H1 (cell line): Measurements from ENCODE around the gene IL17RA. TPM values are rescaled to one million over a fixed set of nuclear protein-coding genes. Genes with fewer than 3 reads are reported as not detected.

Experiments
- CTCF ChIA-PET: fragments of 300-600 bp; sonication (Branson Sonifier 250); formaldehyde crosslinking; loops from one replicate; lab custom pipeline; 2021; ENCODE audit not compliant: partially characterized antibody; lab: Charles Lee
- POLR2A ChIA-PET: fragments of 300-600 bp; sonication (Branson Sonifier 250); formaldehyde crosslinking; loops from one replicate; lab custom pipeline; 2021; ENCODE audit warnings: inconsistent platforms; ENCODE audit not compliant: partially characterized antibody; lab: Charles Lee
- DNase-seq, 2 experiments: peaks; one replicate each; pipeline versions ENCODE4 v3.0.0 to v3.0.0-alpha.2; 2010 to 2022; ENCODE audit warnings: low spot score in 2 of 2, low read depth in 1 of 2, mixed read lengths in 1 of 2
- FAIRE-seq: peaks from 2 replicates; lab custom pipeline; 2011; peaks lifted over from hg19 to GRCh38; lab: Jason Lieb, UNC
- H2AFZ ChIP-seq: 2 replicates; pipeline ENCODE4 v1.8.1; 2012; ENCODE audit warnings: low read length, inconsistent platforms
- H2AK5ac ChIP-seq: 2 replicates; pipeline ENCODE4 v1.6.1; 2013; ENCODE audit warnings: low read depth, low read length
- H2BK120ac ChIP-seq: replicated peaks from 2 replicates; pipeline ENCODE3; 2013; ENCODE audit warnings: low read depth, low read length, inconsistent platforms
- H2BK12ac ChIP-seq: 2 replicates; pipeline ENCODE4 v1.6.1; 2013; ENCODE audit warnings: low read depth, low read length
- H2BK15ac ChIP-seq: 2 replicates; pipeline ENCODE4 v1.6.1; 2013; ENCODE audit warnings: low read length
- H2BK20ac ChIP-seq: 2 replicates; pipeline ENCODE4 v1.6.1; 2013; ENCODE audit warnings: low read length
- H2BK5ac ChIP-seq: 2 replicates; pipeline ENCODE4 v1.6.1; 2013; ENCODE audit warnings: low read depth, low read length
- H3K14ac ChIP-seq: 2 replicates; pipeline ENCODE4 v1.6.1; 2013; ENCODE audit warnings: inconsistent platforms; ENCODE audit not compliant: insufficient read length
- H3K18ac ChIP-seq: 2 replicates; pipeline ENCODE4 v1.6.1; 2013; ENCODE audit warnings: low read length; ENCODE audit errors: extremely low read depth
- H3K23ac ChIP-seq: 2 replicates; pipeline ENCODE4 v1.6.1; 2013; ENCODE audit warnings: inconsistent platforms; ENCODE audit not compliant: insufficient read length
- H3K23me2 ChIP-seq: 2 replicates; pipeline ENCODE4 v1.6.1; 2013; ENCODE audit warnings: low read depth, low read length
- H3K27ac ChIP-seq: 2 replicates; pipeline ENCODE4 v1.6.1; 2011; ENCODE audit warnings: low read depth, low read length, inconsistent platforms
- H3K27me3 ChIP-seq, 4 experiments: replicated peaks in 1 of 4; 1 replicate in 1 of 4; 2 replicates in 3 of 4; pipeline versions ENCODE4 v1.6.1 to v1.8.1; 2011 to 2013; ENCODE audit warnings: low read length in 3 of 4, mild to moderate bottlenecking in 3 of 4, inconsistent platforms in 2 of 4, mixed read lengths in 2 of 4, moderate library complexity in 1 of 4; ENCODE audit not compliant: control insufficient read depth in 3 of 4, insufficient read depth in 3 of 4; ENCODE audit errors: extremely low read depth in 1 of 4
- H3K36me3 ChIP-seq, 4 experiments: 2 replicates each; pipeline versions ENCODE4 v1.6.1 to v1.8.1; 2011 to 2013; ENCODE audit warnings: mild to moderate bottlenecking in 4 of 4, low read length in 3 of 4, moderate library complexity in 2 of 4, control low read depth in 1 of 4, inconsistent platforms in 1 of 4; ENCODE audit not compliant: insufficient read depth in 4 of 4, control insufficient read depth in 2 of 4
- H3K4ac ChIP-seq: replicated peaks from 2 replicates; pipeline ENCODE3; 2013; ENCODE audit warnings: low read length, low read depth, mixed read lengths, inconsistent platforms; ENCODE audit not compliant: insufficient read length
- H3K4me1 ChIP-seq, 4 experiments: replicated peaks in 1 of 4; 1 replicate in 1 of 4; 2 replicates in 3 of 4; pipeline versions ENCODE4 v1.6.1 to v1.8.1; 2011 to 2013; ENCODE audit warnings: low read length in 3 of 4, inconsistent platforms in 2 of 4, mixed read lengths in 1 of 4; ENCODE audit not compliant: insufficient read depth in 4 of 4, control insufficient read depth in 3 of 4
- H3K4me2 ChIP-seq, 2 experiments: 2 replicates each; pipeline versions ENCODE4 v1.6.1 to v1.8.1; 2011 to 2013; ENCODE audit warnings: low read depth in 2 of 2, low read length in 2 of 2, control low read depth in 1 of 2, inconsistent platforms in 1 of 2, mild to moderate bottlenecking in 1 of 2; ENCODE audit not compliant: insufficient read depth in 1 of 2
- H3K4me3 ChIP-seq, 4 experiments: fragments of 200-600, 300-600 bp in 1 of 4; sonication (generic), shearing (Covaris generic), sonication (Bioruptor Twin) in 1 of 4; 2 replicates each; pipeline versions ENCODE4 v1.5.1 to v1.8.1; 2011 to 2016; ENCODE audit warnings: low read length in 4 of 4, low read depth in 3 of 4, control low read depth in 2 of 4, inconsistent platforms in 2 of 4, mild to moderate bottlenecking in 2 of 4, mixed read lengths in 1 of 4, moderate library complexity in 1 of 4; ENCODE audit not compliant: insufficient read depth in 2 of 4; ENCODE audit errors: extremely low read depth in 1 of 4
- H3K56ac ChIP-seq: replicated peaks from 2 replicates; pipeline ENCODE3; 2013; ENCODE audit warnings: low read depth, mild to moderate bottlenecking, mixed read lengths, low read length, inconsistent platforms; ENCODE audit not compliant: insufficient read length
- H3K79me1 ChIP-seq: 2 replicates; pipeline ENCODE4 v1.6.1; 2013; ENCODE audit warnings: low read depth, low read length, control low read depth
- H3K79me2 ChIP-seq, 2 experiments: 2 replicates each; pipeline versions ENCODE4 v1.6.1 to v1.8.1; 2012 to 2013; ENCODE audit warnings: low read length in 2 of 2, mild to moderate bottlenecking in 2 of 2, inconsistent platforms in 1 of 2; ENCODE audit not compliant: insufficient read depth in 2 of 2, control insufficient read depth in 1 of 2
- H3K9ac ChIP-seq, 4 experiments: replicated peaks in 1 of 4; 1 replicate in 1 of 4; 2 replicates in 3 of 4; pipeline versions ENCODE4 v1.6.1 to v1.8.1; 2011 to 2013; ENCODE audit warnings: low read depth in 3 of 4, low read length in 3 of 4, control low read depth in 2 of 4, mild to moderate bottlenecking in 2 of 4, moderate library complexity in 2 of 4, inconsistent platforms in 1 of 4; ENCODE audit errors: extremely low read depth in 1 of 4
- H3K9me3 ChIP-seq, 2 experiments: 2 replicates each; pipeline versions ENCODE4 v1.6.1 to v1.8.1; 2012 to 2013; ENCODE audit warnings: mild to moderate bottlenecking in 2 of 2, moderate library complexity in 2 of 2, control low read depth in 1 of 2, inconsistent platforms in 1 of 2, low read depth in 1 of 2, low read length in 1 of 2, mixed read lengths in 1 of 2; ENCODE audit not compliant: insufficient read depth in 2 of 2
- H4K20me1 ChIP-seq, 2 experiments: replicated peaks in 1 of 2; 2 replicates each; pipeline versions ENCODE3 to v1.8.1; 2011 to 2013; ENCODE audit warnings: inconsistent platforms in 2 of 2, low read length in 2 of 2, mild to moderate bottlenecking in 1 of 2; ENCODE audit not compliant: insufficient read depth in 2 of 2, control insufficient read depth in 1 of 2
- H4K5ac ChIP-seq: 2 replicates; pipeline ENCODE4 v1.6.1; 2013; ENCODE audit warnings: low read length, low read depth, mixed read lengths, inconsistent platforms; ENCODE audit not compliant: insufficient read length
- H4K8ac ChIP-seq: 2 replicates; pipeline ENCODE4 v1.8.0; 2013; ENCODE audit warnings: mild to moderate bottlenecking, moderate library complexity, low read length, inconsistent platforms; ENCODE audit not compliant: insufficient read depth; ENCODE audit errors: extremely low read depth
- H4K91ac ChIP-seq: replicated peaks from 2 replicates; pipeline ENCODE3; 2013; ENCODE audit warnings: low read length, mixed read lengths, inconsistent platforms; ENCODE audit not compliant: insufficient read length
- ASH2L ChIP-seq: fragments of 200-600, 300-600 bp; sonication (generic); IDR thresholded peaks from one replicate; pipeline ENCODE4 v1.7.1; 2017; ENCODE audit warnings: low read length
- BACH1 ChIP-seq: IDR thresholded peaks from 2 replicates; pipeline ENCODE4 v1.6.1; 2012; ENCODE audit warnings: low read length, improper control_type of control experiment
- CEBPB ChIP-seq: IDR thresholded peaks from 2 replicates; pipeline ENCODE4 v1.6.1; 2012; ENCODE audit warnings: low read depth, low read length
- GABPA ChIP-seq: IDR thresholded peaks from 2 replicates; pipeline ENCODE4 v1.6.1; 2011; ENCODE audit warnings: mild to moderate bottlenecking, low read length, moderate library complexity, borderline replicate concordance; ENCODE audit not compliant: insufficient read depth
- TBP ChIP-seq: IDR thresholded peaks from 2 replicates; pipeline ENCODE4 v1.6.1; 2011; ENCODE audit warnings: low read depth, low read length, improper control_type of control experiment
- WGBS, 2 experiments: shearing (Covaris generic) in 1 of 2; methylation state at CpG; one replicate each; pipeline versions ENCODE4 v1.1.6 to v1.1.7; 2013 to 2015; ENCODE audit warnings: low lambda C conversion rate in 2 of 2, mixed read lengths in 2 of 2, inconsistent platforms in 1 of 2, low coverage in 1 of 2, missing lambda C conversion rate in 1 of 2; ENCODE audit not compliant: insufficient replicate concordance in 2 of 2, insufficient coverage in 1 of 2, insufficient read length in 1 of 2; ENCODE audit errors: extremely low coverage in 1 of 2, missing lambda C conversion rate in 1 of 2; 5-methylcytosine and 5-hydroxymethylcytosine counted together
- polyA plus RNA-seq, 7 experiments: library from polyadenylated mRNA; depleted of rRNA in 3 of 7; stranded (reverse) in 5 of 7; unstranded in 2 of 7; fragments of >200 nt in 5 of 7; fragments of 200-250 nt in 2 of 7; gene quantifications; 1 replicate in 5 of 7; 2 replicates in 1 of 7; 4 replicates in 1 of 7; pipeline versions ENCODE4 v1.2.1 to v1.2.3, GENCODE V29; 2011 to 2013; ENCODE audit warnings: missing spikeins in 2 of 7, mixed read lengths in 2 of 7
- total RNA-seq: library from RNA; stranded (reverse); fragmentation: NEBNext Ultra II Directional; extraction: Animal tissue kit (Norgen Biotek cat#: 25700); gene quantifications from 2 replicates; pipeline ENCODE4 v1.2.1, GENCODE V29; 2021
- TF ChIP-seq, protein P1 (sequence below), 3 experiments: IDR thresholded peaks; 1 replicate in 2 of 3; 2 replicates in 1 of 3; pipeline versions ENCODE4 v1.5.1 to v1.6.1; 2011; ENCODE audit warnings: low read length in 3 of 3, mild to moderate bottlenecking in 3 of 3, inconsistent platforms in 2 of 3, low read depth in 1 of 3, moderate library complexity in 1 of 3; ENCODE audit not compliant: insufficient read depth in 1 of 3; ENCODE audit errors: control extremely low read depth in 1 of 3

IL17RA gene
- total and polyA plus RNA-seq, 2 of the 8 experiments (the other 6 are each of a cell fraction or from before 2014, with no cell fraction given): 5.6 to 9.9 TPM

GRCh38 chr22:17133137-17133536 is 48.3 kb downstream of the IL17RA start:
- CTCF ChIA-PET: interaction anchor here (0.6 to 2.5 kb wide), 6 partner anchors 9 to 39 kb away, joined by 3 to 8 read pairs (median 4); no protein-coding TSS in a partner anchor
- Histone ChIP-seq H3K4ac (no peak overlapping the region), H2BK15ac (no peak overlapping the region), H4K8ac (no peak overlapping the region), H2AFZ (no peak overlapping the region), H2BK5ac (no peak overlapping the region), H3K23ac (no peak overlapping the region)
- no peak for DNase-seq
- TF ChIP-seq ASH2L (no peak), GABPA (no peak), CEBPB (no peak), BACH1 (no peak), TBP (no peak)
- TF ChIP-seq, protein P1, sequence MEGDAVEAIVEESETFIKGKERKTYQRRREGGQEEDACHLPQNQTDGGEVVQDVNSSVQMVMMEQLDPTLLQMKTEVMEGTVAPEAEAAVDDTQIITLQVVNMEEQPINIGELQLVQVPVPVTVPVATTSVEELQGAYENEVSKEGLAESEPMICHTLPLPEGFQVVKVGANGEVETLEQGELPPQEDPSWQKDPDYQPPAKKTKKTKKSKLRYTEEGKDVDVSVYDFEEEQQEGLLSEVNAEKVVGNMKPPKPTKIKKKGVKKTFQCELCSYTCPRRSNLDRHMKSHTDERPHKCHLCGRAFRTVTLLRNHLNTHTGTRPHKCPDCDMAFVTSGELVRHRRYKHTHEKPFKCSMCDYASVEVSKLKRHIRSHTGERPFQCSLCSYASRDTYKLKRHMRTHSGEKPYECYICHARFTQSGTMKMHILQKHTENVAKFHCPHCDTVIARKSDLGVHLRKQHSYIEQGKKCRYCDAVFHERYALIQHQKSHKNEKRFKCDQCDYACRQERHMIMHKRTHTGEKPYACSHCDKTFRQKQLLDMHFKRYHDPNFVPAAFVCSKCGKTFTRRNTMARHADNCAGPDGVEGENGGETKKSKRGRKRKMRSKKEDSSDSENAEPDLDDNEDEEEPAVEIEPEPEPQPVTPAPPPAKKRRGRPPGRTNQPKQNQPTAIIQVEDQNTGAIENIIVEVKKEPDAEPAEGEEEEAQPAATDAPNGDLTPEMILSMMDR (IDR thresholded peaks at IDR 0.05; ENCODE audit: control extremely low read depth in 1 of 3, insufficient read depth in 1 of 3, low read depth in 1 of 3, low read length in 3 of 3): no peak
- TF ChIP-seq, all 59 proteins: peak for 0
- Histone ChIP-seq H3K27me3 (no peaks in the 10 kb centered on the region), H3K4me1 (peaks cover 0 to 3% (median 1%) of the 10 kb centered on the region in 4 experiments; a peak in 2 of 7 replicates), H3K4me3 (no peak overlapping the region), H2AK5ac (no peak overlapping the region), H3K14ac (no peak overlapping the region), H3K27ac (no peak overlapping the region), H3K56ac (no peak overlapping the region), H3K9ac (no peak overlapping the region), H3K9me3 (no peaks in the 10 kb centered on the region), H2BK12ac (no peak overlapping the region), H2BK20ac (no peak overlapping the region), H3K4me2 (no peak overlapping the region), H4K20me1 (no peaks in the 10 kb centered on the region), H4K91ac (no peak overlapping the region), H3K79me1 (no peaks in the 10 kb centered on the region), H3K36me3 (peaks cover 0 to 12% (median 0%) of the 10 kb centered on the region in 4 experiments; a peak in 2 of 8 replicates), H3K79me2 (no peaks in the 10 kb centered on the region), H4K5ac (no peak overlapping the region), H3K18ac (no peak overlapping the region), H2BK120ac (no peak overlapping the region), H3K23me2 (no peaks in the 10 kb centered on the region)
- no peak for FAIRE-seq
- 84% methylated on average over 7 of the region's 7 CpGs; no CpG with 5 or more reads in 1 of the 2 experiments for WGBS, 2 experiments
- POLR2A ChIA-PET: interaction anchor here (1.0 to 1.3 kb wide), 3 partner anchors 11 to 67 kb away, joined by 3 to 4 read pairs (median 3); no protein-coding TSS in a partner anchor
